Endodermal cell (in vitro differentiated cells): ENCODE results near the gene LLGL2. TPM values are rescaled to one million over a fixed set of nuclear protein-coding genes. Genes with fewer than 3 reads are reported as not detected.

ENCODE experiments used
- DNase-seq: peaks from one replicate; pipeline ENCODE4 v3.0.0-alpha.2; 2017
- H3K27ac ChIP-seq: 2 replicates; pipeline ENCODE4 v1.5.1; 2013; ENCODE audit warnings: mild to moderate bottlenecking, low read depth, low read length, moderate library complexity
- H3K27me3 ChIP-seq: 2 replicates; pipeline ENCODE4 v1.6.1; 2013; ENCODE audit warnings: mild to moderate bottlenecking, low read length, moderate library complexity; ENCODE audit not compliant: insufficient read depth, control insufficient read depth, poor library complexity, severe bottlenecking
- H3K36me3 ChIP-seq: 2 replicates; pipeline ENCODE4 v1.7.0; 2013; ENCODE audit warnings: mild to moderate bottlenecking, low read length, moderate library complexity; ENCODE audit not compliant: control insufficient read depth, insufficient read depth
- H3K4me1 ChIP-seq: one replicate; pipeline ENCODE4 v1.7.0; 2013; ENCODE audit warnings: low read length; ENCODE audit not compliant: control insufficient read depth, insufficient read depth
- H3K4me3 ChIP-seq: 2 replicates; pipeline ENCODE4 v1.5.1; 2013; ENCODE audit warnings: mild to moderate bottlenecking, low read length, moderate library complexity
- H3K9ac ChIP-seq: 2 replicates; pipeline ENCODE4 v1.6.1; 2013; ENCODE audit warnings: mild to moderate bottlenecking, low read length, moderate library complexity; ENCODE audit not compliant: poor library complexity, severe bottlenecking; ENCODE audit errors: extremely low read depth
- H3K9me3 ChIP-seq: 2 replicates; pipeline ENCODE4 v1.6.1; 2013; ENCODE audit warnings: mild to moderate bottlenecking, low read length, moderate library complexity; ENCODE audit not compliant: control insufficient read depth
- H3K27ac Mint-ChIP-seq: 2 replicates; pipeline ENCODE4 v1.8.0; 2020; ENCODE audit warnings: mixed read lengths
- H3K27me3 Mint-ChIP-seq: 2 replicates; pipeline ENCODE4 v1.8.0; 2021; ENCODE audit warnings: mild to moderate bottlenecking, mixed read lengths; ENCODE audit not compliant: insufficient read depth
- H3K36me3 Mint-ChIP-seq: 2 replicates; pipeline ENCODE4 v1.8.0; 2020; ENCODE audit warnings: low read depth, mixed read lengths
- H3K4me1 Mint-ChIP-seq: 2 replicates; pipeline ENCODE4 v1.8.0; 2020; ENCODE audit warnings: mixed read lengths
- H3K4me3 Mint-ChIP-seq: 2 replicates; pipeline ENCODE4 v1.8.0; 2020; ENCODE audit warnings: mild to moderate bottlenecking, moderate library complexity, mixed read lengths
- H3K9me3 Mint-ChIP-seq: 2 replicates; pipeline ENCODE4 v1.8.0; 2020; ENCODE audit warnings: mild to moderate bottlenecking, mixed read lengths
- CTCF ChIP-seq: fragments of 200-600 bp; sonication (generic); conservative IDR thresholded peaks from 2 replicates; pipeline ENCODE4 v1.5.0; 2021; ENCODE audit warnings: antibody characterized with exemption, mild to moderate bottlenecking
- WGBS, 2 experiments: methylation state at CpG; one replicate each; pipeline versions ENCODE4 v1.1.5 to v1.1.7; 2013; ENCODE audit warnings: missing lambda C conversion rate in 2 of 2, mixed read lengths in 1 of 2; ENCODE audit not compliant: insufficient coverage in 1 of 2, insufficient read length in 1 of 2; 5-methylcytosine and 5-hydroxymethylcytosine counted together
- total RNA-seq, 2 donors: library from RNA; stranded (reverse); fragmentation: NEBNext Ultra II Directional in 1 of 2; extraction: Animal tissue kit (Norgen Biotek cat#: 25700) in 1 of 2; gene quantifications; 2 replicates in 1 of 2; 3 replicates in 1 of 2; pipeline ENCODE4 v1.2.1, GENCODE V29; 2021

LLGL2 gene
- total RNA-seq, 2 donors from 2014 or later: 128 to 149 TPM

- Histone ChIP-seq H3K36me3 (no peaks in the 10 kb centered on the region), H3K27me3 (no peaks in the 10 kb centered on the region), H3K4me1 (no peaks in the 10 kb centered on the region), H3K9me3 (no peaks in the 10 kb centered on the region), H3K9ac (no peak overlapping the region), H3K27ac (no peak overlapping the region), H3K4me3 (no peak overlapping the region)
- H3K27ac Mint-ChIP-seq: no peak overlapping the region
- no peaks in the 10 kb centered on the region for H3K27me3 Mint-ChIP-seq
- TF ChIP-seq CTCF: peak; percentile 38
- no peaks in the 10 kb centered on the region for H3K9me3 Mint-ChIP-seq
- no peaks in the 10 kb centered on the region for H3K4me1 Mint-ChIP-seq
- H3K36me3 Mint-ChIP-seq: no peaks in the 10 kb centered on the region
- 85 to 89% methylated on average over 8 to 11 of the region's 11 CpGs for WGBS, 2 experiments
- no peak overlapping the region for H3K4me3 Mint-ChIP-seq
- DNase-seq: peak; percentile 85
Measured at GRCh38 chr17:75615301-75615700, 89.8 kb downstream of the LLGL2 start.

- no peak overlapping the region for H3K27ac ChIP-seq
- H3K4me1 ChIP-seq: peaks cover under 1% of the 10 kb centered on the region
- Mint-ChIP-seq H3K27me3 (no peaks in the 10 kb centered on the region), H3K27ac (no peak overlapping the region), H3K4me3 (no peak overlapping the region), H3K9me3 (no peaks in the 10 kb centered on the region), H3K36me3 (no peaks in the 10 kb centered on the region), H3K4me1 (no peaks in the 10 kb centered on the region)
- H3K36me3 ChIP-seq: no peaks in the 10 kb centered on the region
- no peaks in the 10 kb centered on the region for H3K27me3 ChIP-seq
- no peak overlapping the region for H3K4me3 ChIP-seq
- H3K9ac ChIP-seq: no peak overlapping the region
- no peaks in the 10 kb centered on the region for H3K9me3 ChIP-seq
- DNase-seq: no peak
- WGBS, 2 experiments: 90 to 93% methylated on average over 16 to 24 of the region's 24 CpGs
- TF ChIP-seq CTCF: no peak
Measured at GRCh38 chr17:75616521-75617122, 91.1 kb downstream of the LLGL2 start.

- Mint-ChIP-seq H3K4me3 (no peak overlapping the region), H3K27me3 (no peaks in the 10 kb centered on the region), H3K4me1 (peaks cover 4% of the 10 kb centered on the region), H3K9me3 (no peaks in the 10 kb centered on the region), H3K36me3 (no peaks in the 10 kb centered on the region), H3K27ac (no peak overlapping the region)
- Histone ChIP-seq H3K9ac (no peak overlapping the region), H3K27me3 (no peaks in the 10 kb centered on the region), H3K4me3 (no peak overlapping the region), H3K36me3 (no peaks in the 10 kb centered on the region), H3K9me3 (no peaks in the 10 kb centered on the region), H3K4me1 (peaks cover 7% of the 10 kb centered on the region), H3K27ac (no peak overlapping the region)
- DNase-seq: no peak
- 97% methylated on average over 11 to 16 of the region's 16 CpGs for WGBS, 2 experiments
- no peak for TF ChIP-seq CTCF
Measured at GRCh38 chr17:75617218-75617617, 91.7 kb downstream of the LLGL2 start.
